Metanephros (tissue), 1 donor: ENCODE measurements around the gene MFN1. TPM values are rescaled to one million over a fixed set of nuclear protein-coding genes. Genes with fewer than 3 reads are reported as not detected.

Experiments used
- total RNA-seq: library from RNA; depleted of rRNA; stranded (reverse); fragments of >200 nt; gene quantifications from one replicate; pipeline ENCODE4 v1.2.3, GENCODE V29; 2014

The MFN1 gene
- 52.6 TPM for total RNA-seq

GRCh38 chr3:179347345-179348194 lies at the start of gene MFN1:
TSS of gene MFN1 (plus strand) at chr3:179347709. CDS start at chr3:179348852, 1,143 bp downstream.

GRCh38 chr3:179322286-179323196 lies 25.0 kb upstream of the MFN1 start, which contains the start of gene ZNF639:
TSS of gene ZNF639 (plus strand) at chr3:179323031. CDS start at chr3:179328294, 5,263 bp downstream.

Other genes starting within 250 kb of the MFN1 start
- 24.8 TPM for gene PIK3CA, start 199.4 kb upstream of the MFN1 start, total RNA-seq
- gene KCNMB3, start 96.6 kb upstream of the MFN1 start, total RNA-seq = 3.0 TPM
- gene ZNF639, start 24.7 kb upstream of the MFN1 start, total RNA-seq = 39.0 TPM
- gene GNB4, start 103.8 kb downstream of the MFN1 start, total RNA-seq = 37.4 TPM
- gene ACTL6A, start 215.2 kb downstream of the MFN1 start, total RNA-seq = 45.4 TPM